Tibial nerve (tissue), 4 donors: ENCODE data around the gene MTNR1B.

Experiments used
- CTCF ChIP-seq, 5 experiments: fragments of 200-600 bp in 3 of 5; fragments of 450-650 bp in 2 of 5; sonication (generic) in 3 of 5; IDR thresholded peaks; one replicate each; pipeline ENCODE4 v1.5.1; 2016 to 2019; ENCODE audit warnings: antibody characterized with exemption in 5 of 5, mild to moderate bottlenecking in 3 of 5, moderate library complexity in 2 of 5
- EP300 ChIP-seq, 2 donors: sonication (generic); formaldehyde crosslinking; IDR thresholded peaks; one replicate each; pipeline ENCODE4 v1.6.1; 2017; ENCODE audit warnings: antibody characterized with exemption in 2 of 2, mild to moderate bottlenecking in 1 of 2
- POLR2A ChIP-seq, 2 donors: fragments of 450-650 bp; IDR thresholded peaks; one replicate each; pipeline ENCODE4 v1.6.1; 2017; ENCODE audit warnings: antibody characterized with exemption in 2 of 2, mild to moderate bottlenecking in 2 of 2, moderate library complexity in 2 of 2

GRCh38 chr11:92972248-92972647 lies 2.8 kb downstream of the MTNR1B start:
- TF ChIP-seq CTCF (IDR thresholded peaks at IDR 0.05): no peak
- TF ChIP-seq POLR2A (IDR thresholded peaks at IDR 0.05): no peak
- no peak for TF ChIP-seq EP300 (IDR thresholded peaks at IDR 0.05)
